Tongue (tissue), 2 donors: ENCODE data around the gene MYT1. TPM values are rescaled to one million over a fixed set of nuclear protein-coding genes. Genes with fewer than 3 reads are reported as not detected.

Experiments used
- DNase-seq: peaks from one replicate; pipeline ENCODE4 v3.0.0-alpha.2; 2015
- total RNA-seq: library from RNA; depleted of rRNA; stranded (reverse); fragments of >200 nt; gene quantifications from one replicate; pipeline ENCODE4 v1.2.3, GENCODE V29; 2014

Gene MYT1
- total RNA-seq, 1 donor from 2014 or later: 0.31 TPM

DNA sequence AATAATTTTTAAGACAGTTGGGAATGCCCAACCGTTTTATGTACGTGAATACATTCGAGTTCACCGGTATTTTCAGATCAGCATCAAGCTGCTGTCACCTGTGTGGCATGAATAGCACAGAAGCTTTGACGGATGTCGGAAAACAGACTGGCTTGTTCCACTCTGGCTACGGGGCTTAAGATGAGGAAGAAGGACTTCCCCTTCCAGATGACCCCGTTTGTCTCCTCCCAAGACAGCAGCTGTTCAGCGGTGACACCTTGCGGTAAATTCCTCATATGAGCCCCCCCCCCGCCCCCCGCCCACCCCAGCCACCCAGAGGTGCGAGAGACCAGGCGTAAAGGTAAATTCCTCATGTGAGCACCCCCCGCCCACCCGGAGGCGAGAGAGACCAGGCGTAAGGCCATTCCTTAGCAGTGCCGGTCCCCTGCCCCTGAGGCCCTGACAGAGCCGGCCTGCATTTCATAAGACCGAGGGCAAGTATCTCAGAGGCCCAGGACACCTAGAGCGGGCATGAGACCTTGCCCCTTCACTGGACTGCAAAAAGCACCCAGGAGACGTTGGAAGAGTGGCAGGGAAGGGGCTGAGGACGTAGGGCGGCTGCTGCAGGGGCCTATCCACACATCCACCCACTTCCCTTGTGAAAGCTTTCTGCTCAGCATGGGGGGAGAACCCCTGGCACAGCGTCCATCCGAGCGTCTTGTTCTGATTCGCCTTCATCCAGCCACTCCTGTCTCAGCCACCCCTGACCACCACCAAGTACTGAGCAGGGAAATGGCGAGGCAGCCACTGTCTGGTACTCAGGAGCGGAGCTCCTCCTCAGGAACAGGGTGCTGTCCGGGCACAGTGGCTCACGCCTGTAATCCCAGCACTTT lies 84.0 kb downstream of the MYT1 start:
- no peak for DNase-seq

DNA sequence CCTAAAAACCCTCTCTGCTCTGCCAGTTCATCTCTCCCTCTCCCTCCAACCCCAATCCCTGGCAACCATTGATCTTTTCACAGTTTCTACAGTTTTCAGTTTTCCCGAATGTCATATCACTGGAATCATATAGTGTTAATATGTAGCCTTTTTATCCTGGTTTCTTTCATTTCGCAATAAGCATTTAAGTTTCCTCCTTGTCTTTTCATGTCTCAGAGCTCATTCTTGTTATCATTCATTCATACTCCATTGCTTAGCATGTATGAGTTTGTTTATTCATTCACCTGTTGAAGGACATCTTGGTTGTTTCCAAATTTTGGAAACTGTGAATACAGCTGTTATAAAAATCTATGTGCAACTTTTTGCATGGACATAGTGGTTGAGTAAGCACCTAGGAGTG lies 85.8 kb downstream of the MYT1 start:
- no peak for DNase-seq

DNA sequence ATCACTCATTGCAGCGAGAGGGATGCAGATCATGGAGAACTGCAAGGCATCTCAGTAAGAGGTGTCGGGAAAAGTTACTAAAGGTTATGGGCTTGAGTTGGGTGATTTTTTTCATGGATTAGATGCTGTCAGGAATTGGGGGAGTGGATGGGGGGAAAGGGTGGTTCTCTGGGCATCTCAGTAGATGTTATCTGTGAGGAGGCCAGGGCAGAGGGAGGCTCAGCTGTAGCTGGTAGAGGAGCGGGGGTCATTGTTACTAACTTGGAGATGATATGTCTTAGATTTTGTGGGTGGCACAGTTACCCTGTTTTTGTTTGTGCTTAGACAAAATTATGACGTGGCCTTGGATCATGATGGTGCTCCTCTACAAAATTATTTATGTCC lies 88.7 kb downstream of the MYT1 start:
- DNase-seq: no peak

DNA sequence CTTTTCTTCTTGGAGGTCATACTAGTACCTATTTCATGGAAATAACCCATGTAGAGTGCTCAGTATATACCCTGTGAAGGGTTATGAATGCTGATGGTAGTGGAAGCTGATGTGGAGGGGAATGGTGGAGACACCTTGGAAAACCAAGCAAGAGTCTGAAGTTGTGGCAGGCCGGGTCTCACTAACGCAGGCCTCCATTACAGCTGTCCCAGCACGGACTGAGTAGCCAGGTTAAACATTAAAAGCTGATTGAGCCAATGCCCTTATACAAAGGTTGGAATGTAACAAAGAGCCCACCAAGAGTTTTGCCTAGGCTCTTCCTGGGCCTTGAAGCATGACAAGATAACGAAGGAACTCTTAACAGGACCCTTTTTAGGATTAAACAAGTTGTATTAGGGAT lies 89.2 kb downstream of the MYT1 start:
- DNase-seq: no peak

DNA sequence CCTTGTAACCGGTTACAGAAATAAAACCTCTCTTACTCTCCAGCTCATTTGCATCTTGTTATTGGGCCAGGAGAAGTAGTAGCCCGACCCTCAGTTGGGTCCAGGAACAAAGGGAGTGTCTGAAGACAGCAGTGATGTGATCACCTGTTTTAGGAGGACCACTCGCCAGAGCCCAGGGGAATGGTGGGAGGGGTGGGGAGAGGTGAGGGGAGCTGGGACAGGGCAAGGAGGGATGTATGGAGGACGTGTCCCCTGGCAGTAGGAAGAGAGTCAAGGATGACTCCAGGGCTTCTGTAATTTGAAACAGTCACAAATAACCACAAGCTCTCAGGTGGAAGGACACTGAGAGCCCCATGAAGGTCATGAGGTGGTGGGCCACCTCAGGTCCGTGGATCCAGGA lies 89.9 kb downstream of the MYT1 start:
- DNase-seq: no peak

DNA sequence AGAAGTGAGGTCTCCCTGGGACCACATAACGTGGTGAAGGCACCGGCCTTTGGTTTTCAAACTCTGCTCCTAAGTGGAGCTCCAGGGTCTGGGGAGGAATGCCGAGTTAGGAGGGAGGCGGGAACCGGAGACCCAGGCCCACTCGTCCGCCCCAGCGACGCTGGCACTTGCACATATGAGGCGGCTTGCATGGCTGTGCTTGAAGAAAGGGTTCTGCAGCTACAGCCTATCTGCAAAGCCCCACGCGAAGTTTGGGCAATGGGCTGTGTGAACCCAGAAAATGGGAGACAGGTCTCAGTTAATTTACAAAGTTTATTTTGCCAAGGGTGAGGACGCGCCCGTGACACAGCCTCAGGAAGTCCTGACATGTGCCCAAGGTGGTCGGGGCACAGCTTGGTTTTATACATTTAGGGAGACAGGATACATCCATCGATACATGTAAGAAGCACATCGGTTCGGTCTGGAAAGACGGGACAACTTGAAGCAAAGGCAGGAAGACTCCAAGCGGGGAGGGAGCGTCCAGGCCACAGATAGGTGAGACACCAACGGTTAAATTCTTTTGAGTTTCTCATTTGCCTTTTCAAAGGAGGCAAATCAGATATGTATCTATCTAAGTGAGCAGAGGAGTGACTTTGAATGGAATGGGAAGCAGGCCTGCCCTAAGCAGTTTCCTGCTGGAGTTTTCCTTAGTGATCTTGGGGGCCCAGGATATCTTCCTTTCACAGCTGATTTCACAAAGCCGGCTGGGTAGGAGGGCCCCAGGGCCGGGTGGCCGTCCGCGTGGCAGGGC lies 90.5 kb downstream of the MYT1 start:
- DNase-seq: no peak

DNA sequence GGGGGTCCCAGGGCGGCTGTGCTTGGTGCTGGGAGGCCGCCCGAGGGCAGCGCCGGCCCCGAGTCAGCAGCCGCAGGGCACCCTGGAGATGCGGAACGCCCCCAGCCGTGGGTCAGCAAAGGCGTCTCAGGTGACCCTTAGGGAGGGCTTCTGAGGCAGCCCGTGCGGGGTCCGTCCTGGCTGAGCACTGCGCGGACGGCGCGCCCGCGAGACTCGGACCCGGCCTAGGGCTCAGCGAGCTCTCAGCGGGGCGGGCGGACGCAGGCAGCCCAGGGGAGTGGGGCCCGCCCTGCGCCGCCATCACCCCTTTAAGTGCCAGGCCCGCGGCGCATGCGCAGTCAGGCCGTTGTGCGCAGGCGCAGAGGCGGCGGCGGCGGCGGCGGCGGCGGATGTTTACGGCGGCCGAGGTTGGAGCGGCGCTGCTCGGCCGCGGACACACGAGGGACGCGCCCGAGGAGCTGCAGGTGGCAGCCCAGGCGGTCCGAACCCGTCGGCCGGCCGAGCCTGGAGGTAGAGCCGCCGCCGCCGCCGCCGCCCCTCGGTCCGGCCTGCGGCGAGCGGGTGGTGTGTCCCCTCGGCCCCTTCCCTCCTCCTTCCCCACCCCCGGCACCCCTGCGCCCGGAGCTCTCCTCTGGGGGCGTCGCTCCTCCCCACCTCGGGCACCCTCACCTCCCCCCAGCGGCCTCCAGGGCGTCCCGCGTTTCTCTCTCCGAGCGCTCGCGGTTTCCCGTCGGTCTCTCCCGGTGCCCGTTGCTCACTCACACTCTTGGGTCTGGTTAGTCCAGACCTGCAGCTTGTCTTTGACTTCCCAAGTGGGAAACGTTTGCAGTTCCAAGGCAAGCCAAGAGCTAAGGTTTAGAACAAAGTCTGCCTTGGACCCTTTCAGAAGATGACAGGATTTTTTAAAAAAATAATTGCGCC lies 91.4 kb downstream of the MYT1 start, which contains the start of gene PCMTD2:
PCMTD2 (plus strand) TSS at position 388 of the 921 bp plus-strand sequence. CDS start 4,218 bp downstream, outside the sequence.
- peak; percentile 94 for DNase-seq

DNA sequence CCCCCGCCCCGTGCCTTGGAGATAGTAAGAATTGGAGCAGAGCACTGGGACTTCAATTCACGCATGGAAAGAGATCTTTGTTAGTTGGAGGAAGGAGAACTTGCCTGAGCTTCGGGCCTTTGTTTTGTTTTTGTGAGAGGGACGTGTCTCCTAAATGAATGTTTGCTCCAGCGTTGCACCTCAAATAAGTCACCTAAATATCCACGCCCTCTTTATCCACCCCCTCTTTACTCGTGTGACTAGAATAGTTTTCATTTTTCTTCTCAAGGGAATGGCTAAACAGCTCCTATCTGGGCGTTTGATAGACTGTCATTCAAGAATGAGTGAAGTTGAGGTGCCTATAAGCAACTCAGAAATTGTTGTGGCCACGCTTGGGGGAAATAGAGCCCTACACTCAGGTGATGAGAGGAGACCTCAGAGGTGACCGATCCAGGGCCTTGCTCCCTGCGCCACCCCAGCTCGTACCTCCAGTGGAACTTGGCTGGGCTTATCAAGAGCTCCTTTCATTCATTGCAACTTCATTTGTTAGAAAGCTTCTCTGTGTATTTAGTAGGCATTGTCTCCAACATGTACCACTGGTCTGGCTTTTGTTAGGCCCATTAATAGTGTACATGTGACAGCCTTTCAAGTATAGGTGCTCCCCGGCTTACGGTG lies 92.2 kb downstream of the MYT1 start:
- DNase-seq: no peak

DNA sequence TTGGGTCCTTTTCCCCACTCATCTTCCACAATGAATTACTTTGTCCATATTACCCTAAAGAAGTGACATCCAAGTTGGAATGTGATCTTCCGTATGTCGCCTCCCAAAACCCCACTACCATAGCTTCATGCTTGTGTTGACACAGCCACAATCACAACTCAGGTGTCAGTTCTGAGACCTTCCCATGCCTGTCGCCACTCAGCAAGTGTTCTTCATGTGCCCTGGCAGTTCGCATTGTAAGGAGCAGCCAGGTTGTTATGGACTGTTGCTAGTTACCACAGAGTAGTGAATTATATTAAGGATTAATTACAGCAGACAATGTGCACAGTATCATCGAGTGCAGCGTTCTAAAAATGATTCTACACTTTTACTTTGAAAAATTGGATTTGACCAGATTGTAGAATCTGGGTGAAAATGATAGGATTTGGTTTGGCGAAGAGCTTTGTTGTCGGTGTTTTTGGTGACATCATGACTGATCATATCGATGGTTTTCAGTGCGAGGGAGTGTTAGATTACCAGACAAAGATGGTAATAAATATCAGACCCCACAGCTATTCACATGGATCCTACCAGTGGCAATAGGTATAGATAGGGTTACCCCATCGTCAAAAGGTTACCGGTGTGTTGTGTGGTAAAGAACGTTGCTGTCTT lies 93.0 kb downstream of the MYT1 start:
- DNase-seq: no peak

DNA sequence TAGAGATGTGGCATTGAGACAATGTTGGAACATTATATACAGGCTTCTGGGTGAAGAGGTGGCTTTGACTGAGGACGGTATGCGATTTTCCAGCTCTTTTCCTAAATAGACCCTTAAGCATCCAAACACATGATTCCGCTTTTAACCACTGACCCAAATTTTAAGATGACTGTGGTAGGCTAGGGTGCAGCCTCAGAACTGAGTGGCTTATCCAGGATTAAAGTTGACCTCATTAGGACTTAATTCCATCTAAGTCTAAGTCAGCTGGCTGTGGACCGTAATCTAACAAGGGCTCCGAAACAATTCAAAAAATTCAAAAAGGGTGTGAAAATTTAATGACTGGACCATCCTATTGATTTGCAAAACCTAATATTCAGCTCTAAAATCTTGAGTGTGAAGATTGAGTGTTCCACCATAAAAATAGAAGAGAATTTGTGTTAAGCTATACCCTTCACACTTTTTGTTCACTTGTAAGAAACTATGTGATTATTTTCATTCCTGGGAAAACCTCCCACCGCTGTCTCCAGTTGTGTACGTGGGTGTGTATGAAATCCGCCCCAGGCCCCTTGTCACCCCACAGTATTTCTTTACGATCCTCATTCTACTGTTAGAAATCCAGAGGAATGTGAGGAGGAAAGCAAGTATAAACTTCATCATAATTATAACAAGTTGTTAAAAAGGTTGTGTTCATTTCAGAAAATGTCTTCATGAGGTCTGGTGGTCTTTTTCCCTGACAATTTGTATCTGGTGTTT lies 94.0 kb downstream of the MYT1 start:
- no peak for DNase-seq

DNA sequence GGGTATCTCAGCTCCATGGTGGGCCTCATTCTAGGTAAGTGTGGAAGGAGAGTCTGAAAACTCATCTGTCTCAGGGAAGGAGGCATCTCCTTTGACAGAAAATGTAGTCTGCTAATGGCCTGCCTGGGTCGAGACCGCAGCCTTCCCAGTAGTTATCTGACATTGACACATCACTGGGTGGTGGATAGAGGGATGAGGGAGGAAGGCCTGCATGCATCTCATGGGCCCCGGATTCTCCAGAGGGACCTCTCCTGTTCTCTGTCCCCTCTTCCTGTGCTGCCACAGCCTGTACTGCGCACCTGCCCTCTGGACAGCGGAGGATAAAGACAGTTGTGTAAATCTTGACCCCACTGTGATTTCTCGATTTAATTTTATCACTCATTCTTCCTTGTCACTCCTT lies 96.0 kb downstream of the MYT1 start:
- no peak for DNase-seq

DNA sequence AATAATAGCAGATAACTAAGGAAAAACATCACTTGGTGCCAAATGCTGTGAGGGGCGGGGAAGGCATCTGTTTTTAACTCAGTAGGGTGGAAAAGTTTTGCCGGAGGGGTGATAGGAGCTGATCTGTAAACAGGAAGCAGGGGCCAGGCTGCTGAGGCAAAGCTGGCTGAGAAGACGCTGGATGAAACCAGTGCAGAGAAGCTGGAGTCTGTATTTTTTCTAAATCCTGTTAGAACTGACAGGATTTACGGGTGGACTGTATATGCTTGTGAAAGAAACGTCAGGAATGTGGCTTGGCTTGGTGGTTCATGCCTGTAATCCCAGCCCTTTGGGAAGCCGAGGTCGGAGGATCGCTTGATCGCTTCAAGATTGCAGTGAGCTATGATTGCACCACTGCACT lies 96.9 kb downstream of the MYT1 start:
- peak; percentile 22 for DNase-seq

DNA sequence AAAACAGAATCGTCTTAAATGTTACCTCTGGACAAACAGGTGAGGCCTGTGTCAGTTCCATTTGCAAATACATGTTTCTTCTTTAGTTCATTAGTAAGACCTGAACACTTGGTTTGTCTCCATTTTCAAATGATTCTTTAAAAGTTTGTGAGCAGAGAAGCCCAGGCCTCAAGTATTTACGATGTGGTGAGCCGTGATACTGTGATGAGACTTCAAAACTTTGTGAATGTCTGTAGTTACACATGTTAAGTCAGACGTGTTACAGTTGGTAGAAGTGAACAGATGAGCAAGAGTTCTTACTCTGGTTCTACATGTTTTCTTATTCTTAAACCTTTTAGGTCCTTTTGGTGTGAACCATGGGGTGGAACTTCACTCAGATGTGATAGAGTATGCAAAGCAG lies 99.8 kb downstream of the MYT1 start:
- no peak for DNase-seq

DNA sequence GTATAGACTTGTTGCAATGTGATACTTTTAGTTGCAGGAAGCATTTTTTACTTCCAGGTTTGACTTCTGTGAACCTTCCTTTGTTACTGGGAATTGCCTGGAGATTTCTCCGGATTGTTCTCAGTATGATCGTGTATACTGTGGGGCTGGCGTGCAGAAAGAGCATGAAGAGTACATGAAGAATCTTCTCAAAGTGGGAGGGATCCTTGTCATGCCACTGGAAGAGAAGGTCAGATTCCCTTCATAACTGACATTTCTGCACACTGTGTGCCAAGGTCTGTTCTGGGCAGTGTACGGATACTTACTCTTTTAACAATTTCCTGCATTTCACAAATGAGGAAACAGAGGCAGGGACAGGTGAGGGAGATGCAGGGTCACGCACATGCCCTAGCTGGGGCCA lies 100.9 kb downstream of the MYT1 start:
- no peak for DNase-seq

DNA sequence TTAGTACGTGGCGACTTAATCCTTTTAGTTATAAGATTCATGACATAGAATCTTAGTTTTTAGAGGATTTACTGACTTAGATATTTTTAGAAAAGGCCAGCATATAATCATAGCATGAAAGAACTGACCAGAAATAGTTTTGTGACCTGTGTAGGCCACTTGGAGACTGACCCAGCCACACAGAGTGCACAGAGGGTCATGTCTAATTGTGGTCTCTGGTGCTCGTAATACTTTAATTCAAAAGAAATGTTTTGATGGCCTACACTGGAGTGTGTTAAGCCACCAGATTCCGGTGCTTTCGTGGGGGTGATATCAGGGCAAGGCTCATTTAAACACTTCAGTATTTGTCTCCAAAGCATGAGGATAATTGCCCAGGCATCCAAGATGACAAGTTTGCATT lies 102.7 kb downstream of the MYT1 start:
- no peak for DNase-seq

DNA sequence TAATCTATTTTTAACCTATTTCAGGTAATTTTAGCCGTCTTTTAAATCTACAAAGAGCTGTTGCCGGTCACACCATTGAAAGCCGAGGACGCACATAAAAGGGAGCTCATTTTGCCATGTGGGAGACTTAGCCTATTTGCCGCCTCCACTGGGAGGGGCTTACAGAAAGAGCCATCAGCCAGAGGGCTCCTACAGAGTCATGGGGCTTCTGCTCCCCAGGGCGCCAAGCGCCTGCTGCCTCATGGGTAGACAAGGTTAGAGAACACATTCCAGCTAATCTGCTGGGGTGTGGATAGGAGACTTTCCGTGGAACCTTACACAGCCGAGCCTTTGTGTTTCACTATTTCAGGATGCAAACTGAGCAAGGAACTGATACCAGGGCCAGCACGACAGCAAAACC lies 103.9 kb downstream of the MYT1 start:
- no peak for DNase-seq

DNA sequence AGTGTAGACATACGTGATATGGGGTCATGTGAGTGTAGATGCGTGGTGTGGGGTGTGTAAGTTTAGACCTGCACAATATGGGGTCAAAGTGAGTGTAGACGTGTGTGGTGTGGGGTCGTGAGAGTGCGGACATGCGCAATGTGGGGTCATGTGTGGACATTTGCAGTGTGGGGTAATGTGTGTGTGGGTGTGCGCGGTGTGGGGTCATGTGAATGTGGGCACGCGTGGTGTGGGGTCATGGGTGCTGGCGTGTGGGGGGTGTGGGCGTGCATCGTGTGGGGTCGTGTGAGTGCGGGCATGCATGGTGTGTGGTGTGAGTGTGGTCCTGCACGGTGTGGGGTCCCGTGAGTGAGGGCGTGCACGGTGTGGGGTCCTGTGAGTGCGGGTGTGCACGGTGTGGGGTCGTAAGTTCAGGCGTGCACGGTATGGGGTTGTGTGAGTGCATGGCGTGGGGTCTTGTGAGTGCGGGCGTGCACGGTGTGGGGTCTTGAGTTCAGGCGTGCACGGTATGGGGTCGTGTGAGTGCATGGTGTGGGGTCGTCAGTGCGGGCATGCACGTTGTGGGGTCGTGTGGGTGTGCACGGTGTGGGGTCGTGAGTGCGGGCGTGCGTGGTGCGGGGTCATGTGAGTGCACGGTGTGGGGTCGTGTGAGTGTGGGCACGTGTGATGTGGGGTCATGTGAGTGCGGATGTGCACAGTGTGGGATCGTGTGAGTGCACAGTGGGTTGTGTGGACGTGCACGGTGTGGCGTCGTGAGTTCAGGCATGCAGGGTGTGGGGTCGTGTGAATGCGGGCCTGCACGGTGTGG lies 105.6 kb downstream of the MYT1 start:
- DNase-seq: no peak

DNA sequence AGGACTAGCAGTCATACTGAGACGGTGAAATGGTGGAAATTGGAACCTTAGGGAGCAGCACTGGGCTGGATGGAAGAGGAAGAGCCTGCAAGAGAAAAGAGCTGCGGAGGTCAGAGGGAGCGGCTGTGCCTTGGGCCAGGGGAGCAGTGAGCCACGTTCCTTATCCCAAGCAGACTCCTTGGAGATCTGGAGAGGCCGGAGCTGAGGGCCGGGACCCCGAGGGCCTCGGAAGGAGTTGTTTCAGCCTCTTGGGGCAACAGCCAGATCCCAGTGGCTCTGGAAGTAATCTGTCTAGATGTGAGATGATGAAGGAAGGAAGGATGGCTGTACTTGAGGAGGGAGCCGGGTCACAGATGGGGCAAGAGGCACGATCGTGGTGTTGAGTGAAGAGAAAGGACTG lies 107.4 kb downstream of the MYT1 start:
- DNase-seq: no peak

DNA sequence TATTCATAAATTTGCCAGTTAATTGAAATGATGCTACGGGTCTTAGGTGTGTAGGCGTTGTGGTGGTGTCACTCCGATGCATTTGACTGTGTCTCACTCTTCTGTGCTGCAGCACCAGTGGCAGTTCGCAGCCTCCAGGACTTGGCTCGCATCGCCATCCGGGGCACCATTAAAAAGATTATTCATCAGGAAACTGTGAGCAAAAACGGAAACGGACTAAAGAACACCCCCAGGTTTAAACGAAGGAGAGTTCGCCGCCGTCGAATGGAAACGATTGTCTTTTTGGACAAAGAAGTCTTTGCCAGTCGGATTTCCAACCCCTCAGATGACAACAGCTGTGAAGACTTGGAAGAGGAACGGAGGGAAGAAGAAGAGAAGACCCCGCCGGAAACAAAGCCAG lies 108.9 kb downstream of the MYT1 start:
- DNase-seq: no peak

DNA sequence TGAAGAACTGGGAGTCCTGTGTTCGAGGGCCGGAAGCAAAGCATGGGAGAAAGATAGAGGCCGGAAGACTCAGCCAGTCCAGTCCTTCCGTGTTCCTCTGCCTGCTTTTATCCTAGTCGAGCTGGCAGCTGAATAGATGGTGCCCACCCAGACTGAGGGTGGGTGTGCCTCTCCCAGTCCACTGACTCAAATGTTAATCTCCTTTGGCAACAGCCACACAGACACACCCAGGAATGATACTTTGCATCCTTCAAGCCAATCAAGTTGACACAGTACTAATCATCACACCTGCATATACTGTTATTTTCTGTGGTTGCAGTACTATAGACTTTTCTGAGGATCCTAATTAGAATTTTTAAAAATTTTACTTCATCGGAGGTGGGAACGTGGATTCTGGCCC lies 112.6 kb downstream of the MYT1 start:
- DNase-seq: no peak
